DOHH2 (cell line): ENCODE results near the gene SLC17A9.

ENCODE experiments used
- H3F3A ChIP-seq: fragments of 200-600 bp; sonication (generic), shearing (Covaris generic); 2 replicates; pipeline ENCODE4 v1.6.0; 2016; ENCODE audit warnings: antibody characterized with exemption, mild to moderate bottlenecking; ENCODE audit not compliant: control insufficient read depth, insufficient read depth
- H3K27ac ChIP-seq: fragments of 200-600 bp; sonication (generic); 2 replicates; pipeline ENCODE4 v1.5.1; 2014; ENCODE audit warnings: low read depth, mild to moderate bottlenecking, low read length, moderate library complexity
- H3K27me3 ChIP-seq: fragments of 200-600 bp; sonication (generic); 2 replicates; pipeline ENCODE4 v1.6.1; 2014; ENCODE audit warnings: mild to moderate bottlenecking, low read length, mixed read lengths; ENCODE audit not compliant: control insufficient read depth
- H3K36me3 ChIP-seq: fragments of 200-600 bp; sonication (generic); 2 replicates; pipeline ENCODE4 v1.6.1; 2014; ENCODE audit warnings: mild to moderate bottlenecking, low read length, moderate library complexity, mixed read lengths; ENCODE audit not compliant: control insufficient read depth
- H3K4me1 ChIP-seq: fragments of 200-600 bp; sonication (generic); 2 replicates; pipeline ENCODE4 v1.6.1; 2014; ENCODE audit warnings: mild to moderate bottlenecking, low read length, mixed read lengths; ENCODE audit not compliant: control insufficient read depth
- H3K4me2 ChIP-seq: fragments of 200-600 bp; sonication (generic); 2 replicates; pipeline ENCODE4 v1.6.0; 2014; ENCODE audit warnings: mild to moderate bottlenecking, low read length, moderate library complexity
- H3K4me3 ChIP-seq: fragments of 200-600 bp; sonication (generic); 2 replicates; pipeline ENCODE4 v1.5.1; 2014; ENCODE audit warnings: mild to moderate bottlenecking, low read length, mixed read lengths
- H3K79me2 ChIP-seq: fragments of 200-600 bp; sonication (generic); 2 replicates; pipeline ENCODE4 v1.6.1; 2014; ENCODE audit warnings: mild to moderate bottlenecking, low read length, mixed read lengths; ENCODE audit not compliant: control insufficient read depth
- H3K9me2 ChIP-seq: fragments of 200-600 bp; sonication (generic); replicated peaks from 2 replicates; pipeline ENCODE4 v1.6.1; 2014; ENCODE audit warnings: mild to moderate bottlenecking, low read length, mixed read lengths; ENCODE audit not compliant: control insufficient read depth
- H3K9me3 ChIP-seq: fragments of 200-600 bp; sonication (generic); 2 replicates; pipeline ENCODE4 v1.6.1; 2014; ENCODE audit warnings: antibody characterized with exemption, low read length, mixed read lengths; ENCODE audit not compliant: control insufficient read depth, insufficient read depth
- H4K20me1 ChIP-seq: fragments of 200-600 bp; sonication (generic); 2 replicates; pipeline ENCODE4 v1.6.0; 2014; ENCODE audit warnings: low read depth, mild to moderate bottlenecking, antibody characterized with exemption, low read length, moderate library complexity; ENCODE audit not compliant: control insufficient read depth, insufficient read depth
- EZH2phosphoT487 ChIP-seq: fragments of 200-600 bp; sonication (generic); IDR thresholded peaks from 2 replicates; pipeline ENCODE4 v1.6.1; 2017; ENCODE audit warnings: borderline replicate concordance, mild to moderate bottlenecking, antibody characterized with exemption, low read length, moderate library complexity, mixed read lengths
- TF ChIP-seq, protein P1 (sequence below): fragments of 200-600 bp; sonication (generic); IDR thresholded peaks from one replicate; pipeline ENCODE4 v1.5.1; 2014; ENCODE audit warnings: antibody characterized with exemption, mild to moderate bottlenecking, low read depth, low read length; ENCODE audit not compliant: poor library complexity, severe bottlenecking

Gene SLC17A9, protein sequence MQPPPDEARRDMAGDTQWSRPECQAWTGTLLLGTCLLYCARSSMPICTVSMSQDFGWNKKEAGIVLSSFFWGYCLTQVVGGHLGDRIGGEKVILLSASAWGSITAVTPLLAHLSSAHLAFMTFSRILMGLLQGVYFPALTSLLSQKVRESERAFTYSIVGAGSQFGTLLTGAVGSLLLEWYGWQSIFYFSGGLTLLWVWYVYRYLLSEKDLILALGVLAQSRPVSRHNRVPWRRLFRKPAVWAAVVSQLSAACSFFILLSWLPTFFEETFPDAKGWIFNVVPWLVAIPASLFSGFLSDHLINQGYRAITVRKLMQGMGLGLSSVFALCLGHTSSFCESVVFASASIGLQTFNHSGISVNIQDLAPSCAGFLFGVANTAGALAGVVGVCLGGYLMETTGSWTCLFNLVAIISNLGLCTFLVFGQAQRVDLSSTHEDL

DNA sequence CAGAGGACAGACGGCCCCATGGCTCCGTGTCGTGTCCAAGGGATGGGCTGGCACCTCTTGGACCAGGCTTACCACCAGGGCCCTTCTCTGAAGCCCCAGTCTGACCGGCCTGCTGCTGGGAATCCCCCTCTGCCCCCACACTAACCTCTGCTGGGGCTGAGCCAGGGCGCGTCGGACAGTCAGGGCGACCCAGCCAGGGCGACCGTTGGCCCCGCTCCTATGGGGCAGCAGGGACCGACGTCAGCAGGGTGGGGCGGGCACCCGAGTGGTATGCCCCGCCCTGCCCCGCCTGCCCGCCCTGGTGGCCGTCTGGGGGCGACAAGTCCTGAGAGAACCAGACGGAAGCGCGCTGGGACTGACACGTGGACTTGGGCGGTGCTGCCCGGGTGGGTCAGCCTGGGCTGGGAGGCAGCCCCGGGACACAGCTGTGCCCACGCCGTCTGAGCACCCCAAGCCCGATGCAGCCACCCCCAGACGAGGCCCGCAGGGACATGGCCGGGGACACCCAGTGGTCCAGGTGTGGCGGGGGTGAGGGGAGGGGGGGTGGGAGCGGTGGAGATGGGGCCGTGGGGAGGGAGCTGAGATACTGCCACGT lies at the start of gene SLC17A9:
TSS of gene SLC17A9 (plus strand) at position 337 of the 595 bp plus-strand sequence. CDS start at position 459, 122 bp downstream.
- peaks cover 9% of the 10 kb centered on the region; the same call in 1 of the 2 replicates for H4K20me1 ChIP-seq
- no peaks in the 10 kb centered on the region for H3K9me2 ChIP-seq
- peak within 1 kb of the TSS; percentile 91 for H3K27ac ChIP-seq
- peaks cover 37% of the 10 kb centered on the region for H3K4me1 ChIP-seq
- H3K4me2 ChIP-seq: peak within 1 kb of the TSS; percentile 99
- peaks cover 5% of the 10 kb centered on the region; the same call in 1 of the 2 replicates for H3K9me3 ChIP-seq
- peaks cover 56% of the 10 kb centered on the region for H3K36me3 ChIP-seq
- H3K27me3 ChIP-seq: no peaks in the 10 kb centered on the region
- H3F3A ChIP-seq: peaks cover 19% of the 10 kb centered on the region
- peaks cover 57% of the 10 kb centered on the region for H3K79me2 ChIP-seq
- TF ChIP-seq, protein P1, sequence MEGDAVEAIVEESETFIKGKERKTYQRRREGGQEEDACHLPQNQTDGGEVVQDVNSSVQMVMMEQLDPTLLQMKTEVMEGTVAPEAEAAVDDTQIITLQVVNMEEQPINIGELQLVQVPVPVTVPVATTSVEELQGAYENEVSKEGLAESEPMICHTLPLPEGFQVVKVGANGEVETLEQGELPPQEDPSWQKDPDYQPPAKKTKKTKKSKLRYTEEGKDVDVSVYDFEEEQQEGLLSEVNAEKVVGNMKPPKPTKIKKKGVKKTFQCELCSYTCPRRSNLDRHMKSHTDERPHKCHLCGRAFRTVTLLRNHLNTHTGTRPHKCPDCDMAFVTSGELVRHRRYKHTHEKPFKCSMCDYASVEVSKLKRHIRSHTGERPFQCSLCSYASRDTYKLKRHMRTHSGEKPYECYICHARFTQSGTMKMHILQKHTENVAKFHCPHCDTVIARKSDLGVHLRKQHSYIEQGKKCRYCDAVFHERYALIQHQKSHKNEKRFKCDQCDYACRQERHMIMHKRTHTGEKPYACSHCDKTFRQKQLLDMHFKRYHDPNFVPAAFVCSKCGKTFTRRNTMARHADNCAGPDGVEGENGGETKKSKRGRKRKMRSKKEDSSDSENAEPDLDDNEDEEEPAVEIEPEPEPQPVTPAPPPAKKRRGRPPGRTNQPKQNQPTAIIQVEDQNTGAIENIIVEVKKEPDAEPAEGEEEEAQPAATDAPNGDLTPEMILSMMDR: no peak
- TF ChIP-seq EZH2phosphoT487: no peak
- H3K4me3 ChIP-seq: peak within 1 kb of the TSS; percentile 86

DNA sequence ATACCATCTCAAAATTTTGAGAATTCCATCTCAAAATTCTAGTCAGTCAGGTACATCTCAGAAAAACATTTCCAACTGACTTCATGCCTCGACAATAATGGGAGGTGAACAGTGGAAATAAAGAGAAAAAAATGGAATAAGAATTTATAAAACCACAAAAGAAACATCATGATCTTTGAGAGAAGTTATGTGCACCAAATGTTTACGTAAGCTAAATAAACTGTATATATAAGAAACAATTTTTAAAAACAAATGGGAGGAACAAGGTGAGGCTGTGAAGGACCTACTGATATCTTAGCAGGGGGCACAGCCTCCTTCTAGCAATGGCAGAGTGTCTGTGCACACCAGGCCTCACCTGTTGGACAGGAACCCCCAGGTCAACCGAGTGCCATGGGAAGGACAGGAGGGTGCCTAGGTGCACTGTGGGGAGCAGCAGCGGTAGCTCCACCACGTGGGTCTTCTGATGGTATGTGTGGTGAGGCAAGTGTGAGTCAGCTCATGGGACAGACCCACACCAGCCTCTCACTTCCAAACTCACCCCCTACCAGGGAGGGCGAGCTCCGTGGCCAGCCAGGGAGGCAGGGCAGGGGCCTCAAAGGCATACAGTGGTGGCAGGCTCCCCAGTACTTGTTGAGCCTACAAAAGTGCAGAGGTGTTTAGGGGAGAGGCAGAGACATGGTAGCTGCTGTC lies 49.4 kb upstream of the SLC17A9 start:
- no peak overlapping the region for H3K4me3 ChIP-seq
- peaks cover 80% of the 10 kb centered on the region for H3K36me3 ChIP-seq
- no peak overlapping the region for H3K4me2 ChIP-seq
- H3K79me2 ChIP-seq: peaks cover 28% of the 10 kb centered on the region
- H4K20me1 ChIP-seq: peaks cover 17% of the 10 kb centered on the region; the same call in 1 of the 2 replicates
- TF ChIP-seq, protein P1: no peak
- no peak for TF ChIP-seq EZH2phosphoT487
- peaks cover 25% of the 10 kb centered on the region for H3F3A ChIP-seq
- peaks cover 27% of the 10 kb centered on the region for H3K4me1 ChIP-seq
- no peaks in the 10 kb centered on the region for H3K9me2 ChIP-seq
- no peaks in the 10 kb centered on the region for H3K9me3 ChIP-seq
- no peak overlapping the region for H3K27ac ChIP-seq
- no peaks in the 10 kb centered on the region for H3K27me3 ChIP-seq

DNA sequence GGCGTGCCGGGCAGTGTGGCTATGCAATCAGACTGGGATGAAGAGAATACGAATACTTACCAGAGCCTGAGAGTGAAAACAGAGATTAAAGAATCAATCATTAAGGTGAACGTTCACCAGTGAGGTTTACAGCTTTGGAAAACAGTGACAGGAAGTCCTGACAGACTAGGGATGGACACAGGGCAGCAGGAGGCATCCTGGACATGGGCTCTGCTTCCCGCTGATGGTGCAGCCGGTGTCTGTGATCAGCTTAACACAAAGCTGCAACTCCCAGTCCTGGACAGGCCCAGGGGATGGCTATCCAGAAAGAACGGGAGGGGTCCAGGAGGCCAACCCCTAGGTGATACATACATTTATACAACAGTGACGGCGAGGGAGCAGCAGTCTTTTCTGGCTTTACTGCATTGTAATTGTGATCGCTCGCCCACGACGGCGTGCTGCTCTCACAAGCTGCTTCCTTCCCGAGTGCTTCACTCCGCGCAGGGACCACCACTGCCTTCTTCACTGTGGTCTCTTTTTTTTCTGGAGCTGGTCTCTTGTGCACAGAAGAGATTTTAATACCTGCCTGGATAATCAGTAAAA lies 46.9 kb upstream of the SLC17A9 start:
- Histone ChIP-seq H3K79me2 (peaks cover 44% of the 10 kb centered on the region), H3K9me3 (no peaks in the 10 kb centered on the region), H3K4me1 (peaks cover 15% of the 10 kb centered on the region), H3K4me3 (no peak overlapping the region), H3K27ac (no peak overlapping the region), H3K9me2 (no peaks in the 10 kb centered on the region), H3K27me3 (no peaks in the 10 kb centered on the region), H3F3A (peaks cover 26% of the 10 kb centered on the region), H3K4me2 (no peak overlapping the region), H4K20me1 (peaks cover 19% of the 10 kb centered on the region; the same call in 1 of the 2 replicates), H3K36me3 (peaks cover 93% of the 10 kb centered on the region)
- TF ChIP-seq, protein P1: no peak
- no peak for TF ChIP-seq EZH2phosphoT487
